Measurements from ENCODE around the gene TRIM54. TPM values are rescaled to one million over a fixed set of nuclear protein-coding genes. Genes with fewer than 3 reads are reported as not detected.
A peak's percentile ranks its signal among the peaks of the same experiment; 100 is the strongest.

TRIM54 gene
- total RNA-seq, 1 experiment from 2014 or later, result 0.99 TPM

GRCh38 chr2:27247893-27248292 is 34.3 kb upstream of the TRIM54 start:
- no TSS peak for BruUV-seq (replicated peaks)
- H3K36me3 Mint-ChIP-seq (ENCODE audit: insufficient read depth, unreplicated experiment), result peaks cover 33% of the 10 kb centered on the region
- no peaks in the 10 kb centered on the region for H3K4me1 Mint-ChIP-seq (ENCODE audit: low read depth, unreplicated experiment)

DNA sequence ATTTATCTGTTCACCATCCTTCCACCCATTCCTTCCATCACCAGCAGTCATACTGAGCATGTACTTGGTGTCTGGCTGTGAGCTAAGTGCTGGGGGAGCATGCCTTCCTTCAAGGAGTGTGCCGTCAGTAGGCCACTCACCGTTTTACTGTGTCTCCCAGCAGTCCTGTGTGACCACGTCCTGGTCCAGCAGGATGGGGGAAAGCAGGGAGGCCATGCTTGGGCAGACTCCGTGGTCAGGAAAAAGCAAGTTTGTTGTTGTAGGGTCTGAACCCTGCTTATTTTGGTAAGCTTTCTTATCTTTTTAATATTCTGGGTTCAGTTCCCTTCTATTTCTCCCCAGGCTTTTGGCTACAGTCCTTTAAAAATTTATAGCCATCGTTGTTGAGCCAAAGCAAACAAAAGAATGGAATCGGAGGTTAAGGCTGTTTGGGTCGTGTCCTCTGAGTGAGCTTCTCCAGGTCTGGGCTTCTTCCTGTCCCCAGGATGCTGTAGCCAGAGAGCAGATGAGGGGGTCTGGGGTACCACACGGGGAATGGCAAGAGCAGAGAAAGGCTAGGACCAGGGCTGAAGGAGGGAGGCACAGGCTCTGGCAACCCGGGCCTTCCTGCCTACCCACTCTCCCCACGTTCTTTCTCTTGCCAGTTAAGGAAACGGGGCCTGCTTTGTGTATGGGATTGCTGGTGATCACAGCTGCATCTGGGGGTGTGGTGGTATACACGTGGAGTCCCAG is 32.9 kb upstream of the TRIM54 start:
- Mint-ChIP-seq H3K4me3 (ENCODE audit: low read depth, unreplicated experiment) (no peak overlapping the region), H3K27me3 (ENCODE audit: unreplicated experiment) (peaks cover 55% of the 10 kb centered on the region), H3K9me3 (ENCODE audit: low read depth, unreplicated experiment) (no peaks in the 10 kb centered on the region), H3K36me3 (ENCODE audit: insufficient read depth, unreplicated experiment) (peaks cover 22% of the 10 kb centered on the region), H3K27ac (ENCODE audit: unreplicated experiment) (no peak overlapping the region), H3K4me1 (ENCODE audit: low read depth, unreplicated experiment) (no peaks in the 10 kb centered on the region)
- intact Hi-C loops (cut with micrococcal nuclease; ENCODE audit: unreplicated experiment), result no loop called here
- BruUV-seq (replicated peaks), result no TSS peak
- CTCF ChIA-PET, result interaction anchor here (0.7 to 1.0 kb wide), 2 partner anchors 30 to 34 kb away, joined by 3 to 8 read pairs; no protein-coding TSS in a partner anchor
- no peak for DNase-seq
- no peak for TF ChIP-seq CTCF (IDR thresholded peaks at IDR 0.05; ENCODE audit: unreplicated experiment)

More at GRCh38 chr2:27247893-27248292, 34.3 kb upstream of the TRIM54 start:
- CTCF ChIA-PET, result no interaction called here
- no peak overlapping the region for H3K4me3 Mint-ChIP-seq (ENCODE audit: low read depth, unreplicated experiment)
- DNase-seq, result no peak
- intact Hi-C loops (cut with micrococcal nuclease; ENCODE audit: unreplicated experiment), result no loop called here
- H3K9me3 Mint-ChIP-seq (ENCODE audit: low read depth, unreplicated experiment), result no peaks in the 10 kb centered on the region
- TF ChIP-seq CTCF (IDR thresholded peaks at IDR 0.05; ENCODE audit: unreplicated experiment), result no peak
- H3K27ac Mint-ChIP-seq (ENCODE audit: unreplicated experiment), result peak overlapping the region; percentile 13
- peaks cover 49% of the 10 kb centered on the region for H3K27me3 Mint-ChIP-seq (ENCODE audit: unreplicated experiment)

GRCh38 chr2:27249891-27250651 is 32.2 kb upstream of the TRIM54 start:
- peaks cover 62% of the 10 kb centered on the region for H3K27me3 Mint-ChIP-seq (ENCODE audit: unreplicated experiment)
- H3K4me3 Mint-ChIP-seq (ENCODE audit: low read depth, unreplicated experiment), result no peak overlapping the region
- H3K36me3 Mint-ChIP-seq (ENCODE audit: insufficient read depth, unreplicated experiment), result peaks cover 22% of the 10 kb centered on the region
- H3K9me3 Mint-ChIP-seq (ENCODE audit: low read depth, unreplicated experiment), result no peaks in the 10 kb centered on the region
- DNase-seq, result peak; percentile 68
- intact Hi-C loops (cut with micrococcal nuclease; ENCODE audit: unreplicated experiment), result no loop called here
- H3K27ac Mint-ChIP-seq (ENCODE audit: unreplicated experiment), result no peak overlapping the region
- no peaks in the 10 kb centered on the region for H3K4me1 Mint-ChIP-seq (ENCODE audit: low read depth, unreplicated experiment)
- BruUV-seq (replicated peaks), result no TSS peak
- CTCF ChIA-PET, result interaction anchor here (1.0 to 1.3 kb wide), 2 partner anchors 30 to 53 kb away, joined by 8 to 11 read pairs; no protein-coding TSS in a partner anchor
- peak; percentile 84 for TF ChIP-seq CTCF (IDR thresholded peaks at IDR 0.05; ENCODE audit: unreplicated experiment)

- Mint-ChIP-seq H3K9me3 (ENCODE audit: low read depth, unreplicated experiment) (no peaks in the 10 kb centered on the region), H3K36me3 (ENCODE audit: insufficient read depth, unreplicated experiment) (peaks cover 22% of the 10 kb centered on the region), H3K27me3 (ENCODE audit: unreplicated experiment) (peaks cover 70% of the 10 kb centered on the region), H3K4me3 (ENCODE audit: low read depth, unreplicated experiment) (no peak overlapping the region), H3K27ac (ENCODE audit: unreplicated experiment) (no peak overlapping the region), H3K4me1 (ENCODE audit: low read depth, unreplicated experiment) (no peaks in the 10 kb centered on the region)
- BruUV-seq (replicated peaks), result no TSS peak
- DNase-seq, result no peak
- intact Hi-C loops (cut with micrococcal nuclease; ENCODE audit: unreplicated experiment), result no loop called here
- no peak for TF ChIP-seq CTCF (IDR thresholded peaks at IDR 0.05; ENCODE audit: unreplicated experiment)
- CTCF ChIA-PET, result interaction anchor here (1.3 kb wide), 1 partner anchor 52 kb away, joined by 11 read pairs; no protein-coding TSS in a partner anchor
Observed at GRCh38 chr2:27250652-27251379, 31.4 kb upstream of the TRIM54 start.

Data from Calu3 (cell line).